GM12878 (cell line): ENCODE measurements around the gene SV2B. TPM values are rescaled to one million over a fixed set of nuclear protein-coding genes. Genes with fewer than 3 reads are reported as not detected.

ENCODE experiments used
- ATAC-seq: fragments of 200-7000 bp; cut with Tn5 transposase; 3 replicates; pipeline ENCODE4 v1.9.1; 2020; ENCODE audit warnings: mild to moderate bottlenecking, moderate library complexity
- BruUV-seq: library from RNA; stranded (reverse); fragments of 400-500 nt; replicated peaks from 2 replicates; lab custom pipeline; 2021; lab: Mats Ljungman, UMichigan
- CTCF ChIA-PET: fragments of 300-600 bp; sonication (Branson Sonifier 250); formaldehyde crosslinking; extraction: SDS; loops from one replicate; lab custom pipeline; 2021; ENCODE audit warnings: inconsistent platforms; lab: Yijun Ruan, JAX
- POLR2A ChIA-PET: fragments of 350-600 bp; formaldehyde crosslinking; extraction: SDS; loops from one replicate; lab custom pipeline; 2021; ENCODE audit warnings: inconsistent platforms; lab: Charles Lee
- RAD21 ChIA-PET: fragments of 300-600 bp; sonication (Branson Sonifier 250); formaldehyde crosslinking; loops from one replicate; lab custom pipeline; 2023; ENCODE audit warnings: antibody characterized with exemption; ENCODE audit not compliant: unreplicated experiment; lab: Charles Lee
- SMC1A ChIA-PET: fragments of 300-600 bp; sonication (Branson Sonifier 250); formaldehyde crosslinking; loops from one replicate; lab custom pipeline; 2023; ENCODE audit not compliant: unreplicated experiment, uncharacterized antibody; lab: Charles Lee
- DNase-seq: peaks from one replicate; pipeline ENCODE4 v3.0.0-alpha.2; 2011; ENCODE audit warnings: low read depth, low spot score
- FAIRE-seq: peaks from 3 replicates; lab custom pipeline; 2011; peaks lifted over from hg19 to GRCh38; lab: Jason Lieb, UNC
- H2AFZ ChIP-seq: 2 replicates; pipeline ENCODE4 v1.6.0; 2011; ENCODE audit warnings: low read depth, low read length, control low read depth; ENCODE audit not compliant: control insufficient read depth
- H3K27ac ChIP-seq: 2 replicates; pipeline ENCODE4 v1.5.1; 2011; ENCODE audit warnings: control low read depth; ENCODE audit not compliant: control insufficient read depth, insufficient read depth
- H3K27me3 ChIP-seq, 2 experiments: replicated peaks in 1 of 2; 2 replicates each; pipeline versions ENCODE4 v1.6.0 to v1.6.1; 2011; ENCODE audit warnings: low read length in 1 of 2; ENCODE audit not compliant: control insufficient read depth in 2 of 2, insufficient read depth in 2 of 2
- H3K36me3 ChIP-seq, 2 experiments: 2 replicates each; pipeline ENCODE4 v1.5.1; 2011; ENCODE audit warnings: low read length in 1 of 2; ENCODE audit not compliant: control insufficient read depth in 2 of 2, insufficient read depth in 2 of 2
- H3K4me1 ChIP-seq: 2 replicates; pipeline ENCODE4 v1.6.1; 2011; ENCODE audit warnings: mild to moderate bottlenecking, low read length, moderate library complexity, mixed read lengths; ENCODE audit not compliant: control insufficient read depth, insufficient read depth
- H3K4me2 ChIP-seq: 2 replicates; pipeline ENCODE4 v1.6.0; 2011; ENCODE audit warnings: control low read depth; ENCODE audit not compliant: control insufficient read depth, insufficient read depth
- H3K4me3 ChIP-seq: fragments of 200-600 bp; sonication (generic); 2 replicates; pipeline ENCODE4 v1.5.1; 2016
- H3K79me2 ChIP-seq: 2 replicates; pipeline ENCODE4 v1.6.0; 2011; ENCODE audit warnings: low read length; ENCODE audit not compliant: control insufficient read depth, insufficient read depth
- H3K9ac ChIP-seq: 2 replicates; pipeline ENCODE4 v1.8.0; 2011; ENCODE audit warnings: low read length, control low read depth, mixed read lengths; ENCODE audit not compliant: control insufficient read depth, insufficient read depth
- H3K9me3 ChIP-seq: replicated peaks from 3 replicates; pipeline ENCODE4 v1.5.1; 2011; ENCODE audit warnings: mild to moderate bottlenecking, low read length; ENCODE audit not compliant: control insufficient read depth, insufficient read depth
- H4K20me1 ChIP-seq: 2 replicates; pipeline ENCODE4 v1.6.0; 2011; ENCODE audit not compliant: control insufficient read depth, insufficient read depth
- ESRRA ChIP-seq: IDR thresholded peaks from 2 replicates; pipeline ENCODE4 v1.6.1; 2012; ENCODE audit warnings: mild to moderate bottlenecking, low read length, improper control_type of control experiment
- GABPA ChIP-seq: IDR thresholded peaks from 2 replicates; pipeline ENCODE4 v1.6.1; 2014; ENCODE audit warnings: antibody characterized with exemption, low read depth, mild to moderate bottlenecking, inconsistent platforms
- MYC ChIP-seq: IDR thresholded peaks from 2 replicates; pipeline ENCODE4 v1.6.1; 2011; ENCODE audit warnings: mild to moderate bottlenecking, low read length, moderate library complexity, inconsistent platforms; ENCODE audit not compliant: insufficient read depth, insufficient replicate concordance, insufficient read length, severe bottlenecking
- SMARCA5 ChIP-seq: fragments of 450-650 bp; IDR thresholded peaks from 2 replicates; pipeline ENCODE4 v1.6.1; 2017; ENCODE audit warnings: mild to moderate bottlenecking
- YY1 ChIP-seq: IDR thresholded peaks from 2 replicates; pipeline ENCODE4 v1.6.1; 2011; ENCODE audit warnings: low read depth, mild to moderate bottlenecking, low read length
- WGBS: methylation state at CpG from one replicate; pipeline ENCODE4 v1.1.6; 2016; ENCODE audit warnings: low lambda C conversion rate; ENCODE audit not compliant: insufficient replicate concordance, insufficient coverage; ENCODE audit errors: missing lambda C conversion rate; 5-methylcytosine and 5-hydroxymethylcytosine counted together
- in situ Hi-C: fragments of 300-500 bp; cut with MboI; formaldehyde crosslinking; loops from 9 replicates; pipeline ENCODE4 v1.14.3; 2018; ENCODE audit warnings: mixed read lengths
- intact Hi-C: fragments of 100-400 bp; cut with micrococcal nuclease; formaldehyde crosslinking; loops from one replicate; pipeline ENCODE4 v1.14.2; 2022; ENCODE audit not compliant: unreplicated experiment
- polyA plus RNA-seq, 11 experiments: library from polyadenylated mRNA; depleted of rRNA in 4 of 11; unstranded in 6 of 11; stranded (reverse) in 5 of 11; fragments of >200 nt; fragmentation: Nextera tagmentation in 4 of 11; fragmentation: Illumina TruSeq in 1 of 11; extraction: Ambion mirVana in 4 of 11; extraction: Trizol in 1 of 11; gene quantifications; 1 replicate in 1 of 11; 2 replicates in 10 of 11; pipeline versions ENCODE4 v1.2.1 to v1.2.3, GENCODE V29; 2011 to 2016; ENCODE audit warnings: inconsistent platforms in 2 of 11, missing spikeins in 2 of 11, low read depth in 1 of 11
- total RNA-seq, 4 experiments: library from RNA; depleted of rRNA in 3 of 4; stranded (reverse); fragments of >200 nt in 3 of 4; fragmentation: Illumina TruSeq in 1 of 4; extraction: Trizol in 1 of 4; gene quantifications; 2 replicates each; pipeline versions ENCODE4 v1.2.1 to v1.2.3, GENCODE V29; 2013 to 2021
- TF ChIP-seq, protein P1 (sequence below): fragments of 450-650 bp; IDR thresholded peaks from 2 replicates; pipeline ENCODE4 v1.6.1; 2017; ENCODE audit warnings: low read depth, mild to moderate bottlenecking, moderate library complexity

The SV2B gene
- total and polyA plus RNA-seq, 10 of the 15 experiments (the other 5 are each of a cell fraction or from before 2014, with no cell fraction given): 0.03 to 1.7 (median 1.3) TPM

DNA sequence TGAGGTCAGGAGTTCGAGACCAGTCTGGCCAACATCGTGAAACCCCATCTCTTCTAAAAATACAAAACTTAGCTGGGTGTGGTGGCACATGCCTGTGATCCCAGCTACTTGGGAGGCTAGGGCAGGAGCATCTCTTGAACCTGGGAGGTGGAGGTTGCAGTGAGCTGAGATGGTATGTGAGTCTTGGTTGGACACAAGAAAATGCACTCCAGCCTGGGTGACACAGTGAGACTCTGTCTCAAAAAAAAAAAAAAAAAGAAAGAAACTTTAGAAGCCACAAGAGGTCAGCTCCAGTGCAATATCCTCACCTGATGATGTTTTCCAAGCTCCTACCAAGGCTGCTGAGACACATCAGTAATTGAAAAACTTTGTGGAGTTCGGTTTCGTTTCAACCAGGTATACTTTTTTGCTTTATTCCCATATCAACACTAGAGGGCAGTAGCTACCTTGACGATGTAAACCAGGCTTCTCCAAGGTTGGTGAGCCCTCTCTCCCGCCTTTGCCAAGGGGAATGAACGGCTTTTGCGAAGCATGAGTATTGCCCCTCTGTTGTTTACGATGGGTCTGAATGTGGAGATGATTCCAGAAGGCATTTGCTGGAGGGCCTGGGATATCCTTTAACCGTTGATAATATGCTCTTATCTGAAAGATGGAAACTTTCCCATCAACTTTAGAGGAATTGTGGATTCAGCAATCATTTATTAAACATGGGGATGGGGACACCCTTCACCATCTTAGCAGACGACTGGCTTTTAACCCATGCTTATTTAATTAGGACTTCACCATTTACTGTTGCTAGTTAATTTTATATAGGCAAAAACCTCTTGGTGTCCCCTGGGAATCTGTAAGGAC lies 202.8 kb downstream of the SV2B start (continued):
- TF ChIP-seq, protein P1, sequence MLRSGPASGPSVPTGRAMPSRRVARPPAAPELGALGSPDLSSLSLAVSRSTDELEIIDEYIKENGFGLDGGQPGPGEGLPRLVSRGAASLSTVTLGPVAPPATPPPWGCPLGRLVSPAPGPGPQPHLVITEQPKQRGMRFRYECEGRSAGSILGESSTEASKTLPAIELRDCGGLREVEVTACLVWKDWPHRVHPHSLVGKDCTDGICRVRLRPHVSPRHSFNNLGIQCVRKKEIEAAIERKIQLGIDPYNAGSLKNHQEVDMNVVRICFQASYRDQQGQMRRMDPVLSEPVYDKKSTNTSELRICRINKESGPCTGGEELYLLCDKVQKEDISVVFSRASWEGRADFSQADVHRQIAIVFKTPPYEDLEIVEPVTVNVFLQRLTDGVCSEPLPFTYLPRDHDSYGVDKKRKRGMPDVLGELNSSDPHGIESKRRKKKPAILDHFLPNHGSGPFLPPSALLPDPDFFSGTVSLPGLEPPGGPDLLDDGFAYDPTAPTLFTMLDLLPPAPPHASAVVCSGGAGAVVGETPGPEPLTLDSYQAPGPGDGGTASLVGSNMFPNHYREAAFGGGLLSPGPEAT: no peak
- TF ChIP-seq YY1: 0 out of 2 replicates have a peak, but pooled peaks have one; percentile 24

DNA sequence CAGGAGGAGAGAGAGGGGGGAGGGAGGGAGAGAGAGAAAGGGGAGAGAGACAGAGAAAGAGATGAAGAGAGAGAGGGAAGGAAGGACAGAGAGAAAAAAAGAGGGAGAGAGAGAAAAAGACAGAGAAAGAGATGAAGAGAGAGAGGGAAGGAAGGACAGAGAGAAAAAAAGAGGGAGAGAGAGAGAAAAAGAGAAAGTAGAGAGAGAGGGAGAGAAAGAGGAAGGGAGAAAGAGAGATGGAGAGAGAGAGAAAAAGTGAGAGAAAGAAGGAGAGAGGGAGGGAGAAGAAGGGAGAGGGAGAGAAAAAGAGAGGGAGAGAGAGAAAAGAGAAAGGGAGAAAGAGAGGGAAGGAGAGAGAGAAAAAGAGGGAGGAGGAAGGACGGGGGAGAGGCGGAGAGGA lies 204.2 kb downstream of the SV2B start:
- CTCF ChIA-PET: interaction anchor here (0.8 to 1.5 kb wide), 3 partner anchors 767 to 777 kb away, joined by 3 to 4 read pairs (median 3); no protein-coding TSS in a partner anchor
- Histone ChIP-seq H3K4me2 (no peak overlapping the region), H4K20me1 (no peaks in the 10 kb centered on the region), H3K36me3 (no peaks in the 10 kb centered on the region), H3K4me1 (no peaks in the 10 kb centered on the region), H3K9ac (no peak overlapping the region), H3K27ac (no peak overlapping the region), H3K79me2 (no peaks in the 10 kb centered on the region), H3K9me3 (no peaks in the 10 kb centered on the region), H3K4me3 (no peak overlapping the region), H2AFZ (no peak overlapping the region), H3K27me3 (peaks cover 0 to 3% of the 10 kb centered on the region in 2 experiments; a peak in 1 of 4 replicates)
- WGBS: 28% methylated on average over 2 of the region's 2 CpGs
- RAD21 ChIA-PET: interaction anchor here (1.0 kb wide), 1 partner anchor 775 kb away, joined by 4 read pairs; no protein-coding TSS in a partner anchor
- DNase-seq (no peak), ATAC-seq (no peak), FAIRE-seq (no peak)
- SMC1A ChIA-PET: interaction anchor here (1.0 kb wide), 2 partner anchors 10 to 780 kb away, joined by 3 to 4 read pairs; no protein-coding TSS in a partner anchor
- intact Hi-C loops: loop anchor here (5.0 to 10.0 kb wide), 3 partner anchors 211 to 553 kb away; no protein-coding TSS in a partner anchor
- BruUV-seq: no TSS peak
- no peak for TF ChIP-seq SMARCA5
- no peak for TF ChIP-seq MYC
- no peak for TF ChIP-seq ESRRA
- TF ChIP-seq GABPA: no peak
- POLR2A ChIA-PET: no interaction called here
- in situ Hi-C loops: no loop called here
